Activated gamma-delta T cell treated with Interleukin-2 at 50 U/mL for 16 hours (primary cell): ENCODE results near the gene CBR1.
A peak's percentile ranks its signal among the peaks of the same experiment; 100 is the strongest.
"Not testable (repeated sequence)": the region's sequence is repeated elsewhere in the genome, so short reads cannot be mapped to it uniquely, and the experiment has no call there.

Source experiments
- DNase-seq: peaks from one replicate; pipeline ENCODE4 v3.0.0-alpha.2; 2020

CBR1 gene

DNA sequence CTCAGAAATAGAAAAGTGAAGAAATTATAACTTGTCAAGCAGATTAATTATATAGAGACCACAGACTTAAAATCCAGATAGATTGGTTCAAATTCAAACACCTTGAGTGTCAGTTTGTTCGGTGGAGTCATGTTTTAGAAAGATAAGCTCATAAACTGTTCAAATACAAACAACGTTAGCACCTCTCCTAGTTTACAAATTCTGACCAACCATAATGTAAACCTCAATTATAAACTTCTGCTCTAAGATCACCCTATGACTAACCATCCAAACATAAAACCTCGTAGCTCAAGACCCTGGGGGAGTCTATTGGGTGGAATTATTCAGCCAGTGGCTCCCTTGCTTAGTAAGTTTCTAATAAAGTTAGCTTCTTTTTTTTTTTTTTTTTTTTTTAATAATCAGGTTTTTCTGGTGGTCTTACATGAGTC, 12.4 kb downstream of the CBR1 start:
- no peak for DNase-seq

DNA sequence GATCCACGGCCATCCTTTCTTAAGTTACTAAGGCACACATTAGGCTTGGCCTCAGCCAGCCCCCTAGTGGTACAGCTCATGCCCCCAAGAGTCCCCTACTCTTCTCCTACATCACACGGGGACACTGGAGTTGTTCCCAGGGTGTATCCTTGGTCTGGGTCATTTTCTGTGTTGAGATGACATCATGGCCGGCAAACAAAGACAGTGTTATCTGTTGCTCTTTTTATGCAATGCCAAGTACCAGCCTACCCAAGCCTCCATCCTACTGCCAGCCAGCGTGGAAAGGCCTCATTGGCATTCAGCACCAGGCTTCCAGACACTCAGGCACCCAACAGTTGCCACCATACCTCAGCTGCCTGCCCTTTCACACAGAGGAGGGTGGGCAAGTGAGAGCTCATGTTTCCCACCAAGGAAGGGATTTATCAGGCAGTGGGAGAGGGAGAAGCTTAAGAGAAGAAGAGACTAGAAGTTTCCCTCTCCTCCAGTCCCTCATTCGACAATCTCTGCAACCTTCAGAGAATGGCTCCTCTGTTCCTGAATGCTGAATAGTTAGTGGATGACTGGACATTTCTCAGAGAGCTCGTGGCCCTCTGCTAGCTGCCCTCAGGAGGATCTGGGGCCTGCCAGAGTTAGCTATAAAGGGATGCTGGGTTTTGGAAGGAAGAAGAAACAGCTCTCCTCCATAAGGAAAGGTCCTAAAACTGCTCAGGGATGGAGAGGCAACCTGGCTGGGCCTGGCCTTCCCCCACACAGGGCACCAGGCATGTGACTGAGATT, 17.7 kb downstream of the CBR1 start:
- no peak for DNase-seq

DNA sequence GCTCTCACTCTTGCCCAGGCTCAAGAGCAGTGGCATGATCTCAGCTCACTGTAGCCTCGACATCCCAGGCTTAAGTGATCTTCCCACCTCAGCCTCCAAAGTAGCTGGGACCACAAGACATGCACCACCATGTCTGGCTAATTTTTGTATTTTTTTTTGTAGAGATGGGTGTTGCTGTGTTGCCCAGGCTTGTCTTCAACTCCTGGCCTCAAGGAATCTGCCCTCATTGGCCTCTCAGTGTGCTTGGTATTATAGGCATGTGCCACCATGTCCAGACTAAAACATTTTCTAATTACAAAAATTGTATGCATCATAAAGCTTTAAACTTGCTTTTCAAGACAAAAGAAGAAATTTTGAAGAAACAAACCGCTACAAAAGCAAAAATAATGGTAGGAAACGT, 20.1 kb downstream of the CBR1 start:
- DNase-seq = no peak

DNA sequence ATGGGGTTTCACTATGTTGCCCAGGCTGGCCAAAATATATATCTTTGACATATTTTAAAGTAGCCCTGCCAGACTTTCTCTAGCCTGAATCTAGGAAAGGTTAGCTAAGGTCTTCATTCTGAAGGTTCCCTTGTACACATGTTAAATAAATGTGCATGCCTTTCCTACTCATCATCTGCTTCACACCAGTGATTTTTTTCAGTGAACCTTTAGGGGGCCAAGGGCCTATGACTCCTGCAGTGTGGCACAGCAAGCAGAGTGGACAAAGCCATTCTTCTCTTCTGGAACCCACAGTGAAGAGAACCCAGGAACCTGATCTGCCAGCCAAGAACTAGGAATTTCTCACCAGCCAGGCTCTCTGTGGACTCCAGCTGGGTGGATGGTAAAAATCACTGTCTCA, 22.9 kb downstream of the CBR1 start:
- DNase-seq = no peak

DNA sequence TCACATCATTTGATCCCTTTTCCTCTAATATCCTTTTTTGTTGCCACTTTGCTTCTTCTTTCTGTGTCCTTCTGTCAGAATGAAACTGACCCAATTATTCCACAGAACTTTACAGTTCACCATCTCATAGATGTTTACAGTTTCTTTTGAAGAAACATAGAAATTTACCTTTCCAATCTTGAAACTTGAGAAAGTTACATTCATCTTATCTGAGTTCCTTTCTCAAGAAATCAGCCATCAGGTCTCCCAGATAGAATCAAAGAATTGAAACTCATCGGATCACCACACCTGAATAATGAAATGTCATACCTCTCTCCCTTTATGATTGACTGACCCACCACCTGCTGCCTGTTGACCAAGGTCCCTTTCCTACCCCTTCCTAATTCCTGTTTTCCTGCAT, 23.7 kb downstream of the CBR1 start:
- DNase-seq = no peak

DNA sequence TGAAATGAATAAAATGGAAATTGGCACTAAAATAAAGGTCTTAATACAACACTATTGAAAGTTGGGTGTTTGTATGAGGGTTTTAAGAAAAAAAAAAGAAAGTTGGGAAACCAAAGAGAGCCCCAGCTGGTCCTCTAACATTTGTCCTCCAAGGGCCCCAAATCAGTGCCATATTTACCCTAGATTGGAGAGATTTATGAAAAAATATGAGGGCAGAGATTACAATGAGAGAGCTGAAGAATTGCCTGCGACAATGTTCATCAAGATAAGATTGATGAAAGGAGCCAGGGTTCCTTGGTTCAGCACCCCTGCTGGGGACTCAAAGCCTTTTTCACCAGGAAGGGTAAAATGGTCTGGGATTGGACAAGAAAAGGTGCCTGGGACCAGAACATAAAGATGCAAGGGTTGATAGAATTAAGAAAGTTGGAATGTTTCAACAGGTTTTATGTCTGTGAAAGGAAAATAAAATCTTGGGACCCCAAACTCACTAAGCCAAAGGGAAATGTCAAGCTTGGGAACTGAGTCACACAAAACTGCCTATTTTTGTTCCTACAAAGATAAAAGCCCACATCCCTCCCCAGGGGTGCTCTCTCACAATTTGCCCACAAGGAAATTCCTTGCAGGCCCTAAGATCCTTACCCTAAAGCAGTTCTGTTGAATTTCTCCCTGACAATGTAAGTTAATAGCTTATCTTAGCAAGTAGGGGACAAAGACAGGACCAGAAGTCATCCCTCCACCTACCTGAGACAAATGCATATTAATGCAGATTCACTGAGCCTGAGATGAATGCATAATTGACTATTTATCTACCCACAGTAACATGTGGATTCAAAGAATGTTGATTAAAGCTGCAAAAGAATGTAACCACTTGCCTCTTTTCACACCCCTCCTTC, 26.8 kb downstream of the CBR1 start:
- no peak for DNase-seq

DNA sequence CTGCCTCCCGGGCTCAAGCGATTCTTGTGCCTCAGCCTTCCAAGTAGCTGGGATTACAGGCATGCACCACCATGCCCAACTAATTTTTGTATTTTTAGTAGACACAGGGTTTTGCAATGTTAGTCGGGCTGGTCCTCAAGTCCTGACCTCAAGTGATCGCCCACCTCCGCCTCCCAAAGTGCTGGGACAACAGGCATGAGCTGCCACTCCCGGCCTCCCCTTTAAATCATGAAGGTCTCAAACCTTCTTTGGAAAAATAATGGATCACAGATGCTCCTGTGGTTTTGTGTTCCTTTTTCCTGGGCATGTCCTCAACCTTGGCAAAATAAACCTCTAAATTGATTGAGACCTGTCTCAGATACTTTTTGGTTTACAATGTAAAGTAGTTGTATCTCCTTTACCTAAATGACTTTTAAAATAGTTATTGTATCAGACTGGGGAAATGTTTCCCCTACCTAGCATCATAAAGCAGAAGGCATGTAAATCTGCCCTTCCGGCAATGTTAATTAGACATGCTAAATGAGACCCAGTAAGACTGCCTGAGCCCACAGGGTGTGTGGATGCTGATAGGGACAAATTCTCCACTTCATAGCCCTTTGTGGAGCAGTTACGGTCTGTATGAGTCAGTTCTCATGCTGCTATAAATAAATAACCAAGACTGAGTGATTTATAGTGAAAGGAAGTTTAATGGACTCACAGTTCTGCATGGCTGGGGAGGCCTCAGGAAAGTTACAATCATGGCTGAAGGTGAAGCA, 27.8 kb downstream of the CBR1 start:
- no peak for DNase-seq

DNA sequence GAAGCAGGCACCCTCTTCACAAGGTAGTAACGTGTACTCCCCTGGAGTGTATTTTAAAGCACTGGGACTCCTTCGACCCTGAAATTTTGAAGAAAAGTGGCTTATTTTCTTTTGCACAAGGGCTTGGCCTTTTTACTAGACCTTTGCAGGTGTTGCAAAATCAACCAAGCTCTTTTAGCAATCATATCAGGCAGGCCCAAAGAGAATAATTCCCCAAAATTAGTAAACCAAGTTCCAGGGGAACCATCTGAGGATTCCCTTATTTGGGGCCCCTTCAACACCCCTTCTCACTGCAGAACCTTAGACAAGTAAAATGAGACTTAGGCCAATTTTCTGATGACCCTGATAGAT, 28.3 kb downstream of the CBR1 start:
- DNase-seq = no peak

DNA sequence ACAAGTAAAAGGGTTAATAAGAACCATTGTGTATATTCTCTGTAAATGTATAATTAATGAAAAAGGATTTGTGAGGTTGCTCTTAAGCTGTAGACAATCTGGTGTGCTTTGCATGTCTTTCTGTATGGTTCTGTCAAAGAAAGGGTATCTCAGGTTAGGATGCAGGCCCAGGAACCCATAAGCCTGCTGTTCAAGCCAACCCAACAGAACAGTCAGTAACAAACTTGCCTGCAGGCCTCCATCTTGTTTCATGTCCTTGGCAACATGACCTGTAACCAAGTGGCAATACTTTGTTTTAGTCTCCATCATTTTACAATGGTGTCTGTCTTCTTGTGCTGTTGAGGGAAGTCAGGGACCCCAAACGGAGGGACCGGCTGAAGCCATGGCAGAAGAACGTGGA, 29.2 kb downstream of the CBR1 start:
- no peak for DNase-seq

DNA sequence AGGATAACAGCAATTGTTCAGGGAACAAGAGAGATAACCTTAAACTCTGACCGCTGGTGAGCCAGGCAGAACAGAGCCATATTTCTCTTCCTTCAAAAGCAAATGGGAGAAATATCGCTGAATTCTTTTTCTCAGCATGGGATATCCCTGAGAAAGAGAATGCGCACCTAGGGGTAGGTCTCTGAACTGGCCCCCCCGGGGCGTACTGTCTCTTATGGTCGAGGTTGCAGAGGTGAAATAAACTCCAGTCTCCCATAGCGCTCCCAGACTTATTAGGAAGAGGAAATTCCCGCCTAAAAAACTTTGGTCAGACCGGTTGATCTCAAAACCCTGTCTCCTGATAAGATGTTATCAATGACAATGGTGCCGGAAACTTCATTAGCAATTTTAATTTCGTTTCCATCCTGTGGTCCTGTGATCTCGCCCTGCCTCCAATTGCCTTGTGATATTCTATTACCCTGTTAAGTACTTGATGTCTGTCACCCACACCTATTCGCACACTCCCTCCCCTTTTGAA, 29.9 kb downstream of the CBR1 start:
- not testable (repeated sequence) for DNase-seq

DNA sequence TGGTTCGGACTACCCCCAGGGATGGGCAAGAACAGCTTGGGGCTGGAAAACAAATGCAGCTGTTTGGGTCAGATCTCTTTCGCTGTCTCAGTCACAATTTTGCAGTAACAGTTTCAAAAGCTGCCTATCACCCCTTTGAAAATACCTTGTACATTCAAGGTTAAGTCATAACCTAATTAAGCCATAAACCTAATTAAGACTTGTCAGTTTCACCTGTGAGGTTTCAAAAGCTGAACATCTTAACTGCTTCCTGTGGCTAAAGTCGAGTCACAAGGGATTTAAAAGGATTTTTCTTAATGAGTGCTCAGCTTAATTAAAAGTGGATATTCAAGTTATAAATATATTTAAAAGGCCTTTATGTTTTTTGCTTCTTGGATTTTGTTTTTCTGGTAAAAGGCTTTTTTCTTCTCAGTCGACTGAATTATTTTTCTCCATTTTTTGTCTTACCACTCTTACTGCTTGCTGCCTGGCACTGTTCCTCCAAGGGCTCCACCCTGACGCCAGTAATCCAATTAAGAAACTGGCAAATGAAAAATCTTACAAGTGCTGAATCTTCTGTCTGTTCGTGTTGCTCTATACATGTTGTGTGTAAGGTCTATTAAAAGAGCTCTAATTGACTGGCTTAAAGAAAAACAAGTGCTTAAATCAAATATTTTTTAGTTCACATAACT, 31.3 kb downstream of the CBR1 start:
- DNase-seq = no peak

DNA sequence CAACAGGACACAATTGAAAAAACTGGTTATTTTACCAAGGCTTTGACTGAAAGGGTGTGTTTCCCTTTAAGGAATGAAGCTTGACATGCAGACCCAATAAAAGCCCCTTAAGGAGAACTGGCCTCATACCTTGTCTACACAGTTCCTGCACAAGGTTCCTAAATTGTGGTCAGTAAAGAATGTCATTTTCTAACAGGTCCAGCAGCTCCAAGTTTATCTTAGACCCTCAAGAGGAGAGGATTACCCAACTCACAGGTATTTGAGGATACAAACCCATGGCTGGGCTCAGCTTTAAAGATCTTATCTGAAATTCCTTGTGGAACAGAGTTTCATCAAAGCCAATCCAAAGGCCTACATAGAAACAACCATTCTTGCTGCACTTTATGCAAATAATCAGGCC, 33.6 kb downstream of the CBR1 start:
- no peak for DNase-seq

DNA sequence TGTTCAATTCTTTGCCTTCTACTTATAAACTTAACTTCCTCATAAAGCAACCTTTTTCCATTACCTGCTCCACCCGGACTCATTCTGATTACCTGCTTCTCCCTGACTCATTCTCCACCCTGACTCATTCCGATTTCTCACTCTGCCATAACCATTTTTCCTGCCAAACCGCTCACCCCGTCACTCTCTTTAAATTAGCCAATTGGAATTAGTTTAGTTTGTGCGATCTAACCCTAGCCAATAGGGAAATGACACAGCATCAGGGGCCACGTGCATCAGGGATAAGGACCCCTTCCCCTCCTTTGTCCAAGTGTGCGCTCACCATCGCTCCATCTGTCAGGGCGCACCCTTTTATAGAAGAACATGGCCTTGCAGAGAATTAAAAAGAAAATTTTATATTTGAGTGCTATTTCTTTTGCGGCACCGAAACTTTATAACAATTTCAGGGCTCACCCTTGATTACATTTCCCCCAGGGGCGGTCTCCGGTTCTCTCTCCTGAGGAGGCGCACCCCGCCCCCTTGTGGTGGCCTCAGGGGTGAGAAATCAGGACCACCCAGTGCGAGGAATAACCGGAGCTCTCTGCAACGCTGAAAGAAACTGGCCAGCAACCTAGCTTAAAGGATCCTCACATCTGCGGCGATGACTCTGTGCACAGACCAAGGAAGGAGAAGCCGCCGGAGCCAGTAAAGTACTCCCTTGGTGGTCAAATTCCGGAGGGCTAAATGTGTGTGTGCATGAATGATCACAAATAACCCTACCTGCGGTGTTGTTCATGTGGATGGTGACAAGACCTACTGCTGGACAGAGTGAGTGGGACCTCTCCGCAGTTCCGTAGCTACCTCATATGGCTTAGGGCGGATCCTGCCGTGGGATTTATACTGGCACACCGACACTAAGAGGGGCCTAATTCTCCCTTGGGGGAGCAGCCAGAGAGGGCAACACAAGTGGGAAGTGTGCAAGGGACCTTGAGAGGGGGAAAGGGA, 34.8 kb downstream of the CBR1 start:
- peak; percentile 63 for DNase-seq

DNA sequence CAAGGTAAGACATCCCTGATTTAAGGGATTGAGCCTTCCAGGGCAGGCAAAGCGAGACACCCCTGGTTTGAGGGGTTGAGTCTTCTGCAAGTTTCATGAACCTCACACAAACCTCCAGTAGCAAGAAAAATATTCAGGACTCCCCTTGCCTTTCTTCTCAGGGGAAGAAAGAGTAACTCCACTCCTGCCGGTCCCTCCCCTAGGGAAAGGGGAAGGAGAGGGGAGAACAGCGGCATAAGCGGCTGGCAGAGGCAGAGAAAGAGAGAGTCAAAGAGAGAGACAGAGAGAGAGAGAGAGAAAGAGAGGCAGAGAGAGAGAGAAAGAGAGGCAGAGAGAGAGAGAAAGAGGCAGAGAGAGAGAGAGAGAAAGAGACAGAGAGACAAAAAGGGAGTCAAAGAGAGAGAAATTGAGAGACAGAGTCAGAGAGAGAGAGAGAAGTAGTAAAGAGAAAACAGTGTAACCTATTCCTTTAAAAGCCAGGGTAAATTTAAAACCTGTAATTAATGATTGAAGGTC, 35.6 kb downstream of the CBR1 start:
- DNase-seq = no peak

DNA sequence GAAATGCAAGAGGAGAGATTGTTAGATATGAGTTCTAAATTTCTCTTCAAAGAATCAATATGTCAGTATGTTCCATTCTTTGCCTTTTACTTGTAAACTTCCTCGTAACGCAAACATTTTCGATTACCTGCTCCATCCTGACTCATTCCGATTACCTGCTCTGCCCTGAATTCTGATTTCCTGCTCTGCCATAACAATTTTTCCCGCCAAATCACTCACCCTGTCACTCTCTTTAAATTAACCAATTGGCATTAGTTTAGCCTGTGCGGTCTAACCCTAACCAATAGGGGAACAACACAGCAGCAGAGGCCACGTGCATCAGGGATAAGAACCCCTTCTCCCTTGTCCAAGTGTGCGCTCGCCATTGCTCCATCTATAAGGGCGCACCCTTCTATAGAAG, 40.0 kb downstream of the CBR1 start:
- DNase-seq = no peak

DNA sequence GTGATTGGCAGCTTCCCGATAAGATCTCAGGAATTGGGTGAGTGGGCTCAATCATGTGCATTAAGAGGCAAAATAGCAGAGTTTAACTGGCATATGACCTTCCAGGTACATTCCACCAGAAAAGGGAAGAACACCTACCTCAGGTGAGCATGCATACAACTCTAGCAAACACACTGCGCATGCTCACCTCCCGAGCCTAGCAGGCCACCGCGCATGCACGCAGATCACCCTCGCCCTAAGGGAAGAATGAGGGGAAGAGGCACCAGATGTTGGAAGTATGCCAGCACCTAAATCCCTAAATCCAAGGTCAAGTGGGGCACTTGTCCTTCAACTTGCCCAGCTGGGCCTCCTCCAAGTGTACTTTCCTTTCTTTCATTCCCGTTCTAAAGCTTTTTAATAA, 41.4 kb downstream of the CBR1 start:
- no peak for DNase-seq

DNA sequence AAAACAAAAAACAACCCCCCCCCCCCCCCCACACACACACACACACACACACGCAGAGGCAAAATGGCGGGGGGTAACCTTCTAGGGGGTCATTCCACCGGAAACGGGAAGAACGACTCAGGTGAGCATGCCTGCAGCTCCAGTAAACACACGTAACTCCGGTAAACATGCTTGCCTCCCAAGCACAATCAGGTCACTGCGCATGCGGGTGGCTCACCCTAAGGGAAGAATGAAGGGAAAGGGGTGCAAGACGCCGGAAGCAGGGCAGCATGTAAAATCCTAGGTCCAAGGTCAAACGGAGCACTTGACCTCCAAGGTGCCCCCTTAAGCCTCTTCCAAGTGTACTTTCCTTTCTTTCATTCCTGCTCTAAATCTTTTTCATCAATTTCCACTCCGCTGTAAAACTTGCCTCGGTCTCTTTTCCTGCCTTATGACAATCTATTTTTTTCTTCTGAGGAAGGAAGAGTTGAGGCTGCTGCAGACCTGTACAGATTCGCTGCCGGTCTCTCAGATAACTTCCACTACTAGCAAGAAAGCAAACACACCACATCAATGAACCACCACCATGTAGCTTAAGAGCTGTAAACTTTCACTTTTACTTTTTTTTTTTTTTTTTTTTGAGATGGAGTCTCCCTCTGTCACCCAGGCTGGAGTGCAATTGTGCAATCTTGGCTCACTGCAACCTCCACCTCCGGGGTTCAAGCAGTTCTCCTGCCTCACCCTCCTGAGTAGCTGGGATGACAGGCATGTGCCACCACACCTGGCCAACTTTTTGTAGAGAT, 44.0 kb downstream of the CBR1 start:
- DNase-seq = no peak

DNA sequence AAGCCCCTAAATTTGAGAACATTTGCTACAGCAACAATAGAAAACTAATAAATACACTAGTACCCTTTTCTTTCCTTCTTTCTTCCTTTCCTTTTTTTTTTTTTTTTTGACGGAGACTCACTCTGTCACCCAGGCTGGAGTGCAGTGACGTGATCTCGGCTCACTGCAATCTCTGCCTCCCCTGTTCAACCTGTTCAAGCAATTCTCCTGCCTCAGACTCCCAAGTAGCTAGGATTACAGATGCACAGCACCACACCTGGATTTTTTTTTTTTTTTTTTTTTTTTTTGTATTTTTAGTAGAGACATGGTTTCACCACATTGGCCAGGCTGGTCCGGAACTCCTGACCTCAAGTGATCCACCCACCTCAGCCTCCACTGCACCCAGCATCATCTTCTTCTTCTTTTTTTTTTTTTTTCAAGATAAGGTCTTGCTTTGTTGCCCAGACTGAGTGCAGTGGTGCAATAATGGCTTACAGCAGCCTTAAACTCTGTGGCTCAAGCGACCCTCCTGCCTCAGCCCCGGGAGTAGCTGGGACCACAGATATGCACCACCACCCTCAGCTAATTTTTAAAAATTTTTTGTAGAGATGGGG, 45.4 kb downstream of the CBR1 start:
- DNase-seq = no peak

DNA sequence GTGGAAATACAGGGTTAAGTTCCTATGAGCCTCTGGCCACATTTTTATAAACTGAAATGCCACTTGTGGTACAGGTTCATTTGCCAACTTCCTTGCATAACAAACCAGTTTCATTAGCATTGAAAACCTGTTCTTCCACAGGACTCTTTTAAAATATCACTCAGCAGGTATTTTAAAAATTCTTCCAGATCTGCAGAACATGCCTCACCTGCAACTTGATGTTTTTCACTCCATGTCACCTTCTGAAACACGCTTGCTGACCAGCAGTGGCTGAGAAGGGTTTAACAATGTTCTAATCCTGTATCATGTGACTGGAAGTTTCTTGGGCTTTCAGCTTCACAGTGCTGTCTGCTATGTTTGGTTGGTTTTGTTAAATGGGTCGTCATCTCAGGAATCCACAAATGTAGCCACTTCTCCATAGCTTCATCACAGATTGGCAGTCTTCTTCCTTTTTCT, 47.5 kb downstream of the CBR1 start:
- DNase-seq = no peak

DNA sequence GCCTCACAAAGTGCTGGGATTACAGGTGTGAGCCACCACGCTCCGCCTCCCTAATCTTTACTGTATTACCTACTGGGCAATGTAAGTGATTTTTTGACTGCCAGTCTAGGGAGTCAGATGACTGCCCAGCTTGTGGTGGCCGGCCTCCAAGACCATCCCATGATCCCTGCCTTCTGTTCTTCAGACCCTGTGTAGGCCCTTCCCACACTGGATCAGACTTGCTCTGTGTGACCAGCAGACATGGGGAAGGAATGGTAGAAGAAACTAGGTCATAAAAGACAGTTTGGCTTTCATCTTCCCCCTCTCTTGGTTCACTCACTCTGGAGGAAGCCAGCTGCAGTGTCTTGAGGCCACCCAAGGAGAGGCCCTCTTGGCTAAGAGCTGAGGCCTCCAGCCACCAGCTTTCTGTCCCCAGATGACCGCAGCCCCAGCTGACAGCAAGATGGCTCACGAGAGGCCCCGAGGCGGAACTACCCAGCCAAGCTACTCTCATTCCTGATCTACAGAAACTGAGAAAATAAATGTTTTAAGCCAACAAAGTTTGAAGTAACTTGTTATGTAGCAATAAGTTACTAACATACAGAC, 50.6 kb downstream of the CBR1 start:
- DNase-seq = no peak
